ENCODE results near the gene HHAT. TPM values are rescaled to one million over a fixed set of nuclear protein-coding genes. Genes with fewer than 3 reads are reported as not detected.

Gene HHAT
- polyA plus RNA-seq, 3 donors: 1.1 to 1.6 (median 1.5) TPM

GRCh38 chr1:210645582-210646257 is 317.0 kb downstream of the HHAT start:
- no peaks in the 10 kb centered on the region for H3K79me2 ChIP-seq (ENCODE audit: insufficient read depth, low read length)
- Mint-ChIP-seq H3K27me3 (ENCODE audit: low read depth in 3 of 3) (no peaks in the 10 kb centered on the region), H3K36me3 (no peaks in the 10 kb centered on the region), H3K4me3 (no peak overlapping the region), H3K27ac (peak overlapping the region in 1 of 7 donors; percentile 30), H3K9me3 (no peaks in the 10 kb centered on the region), H3K4me1 (no peaks in the 10 kb centered on the region)
- intact Hi-C loops (cut with micrococcal nuclease): no loop called here
- no peak for DNase-seq
- no peak overlapping the region for H2AFZ ChIP-seq (ENCODE audit: insufficient read depth, low read depth, low read length, poor library complexity, severe bottlenecking)
- no peaks in the 10 kb centered on the region for H3K36me3 ChIP-seq (replicated peaks in 1 of 2; ENCODE audit: control insufficient read depth in 1 of 2, insufficient read depth in 2 of 2, low read length in 2 of 2)
- 90% methylated on average over 5 of the region's 7 CpGs for WGBS (ENCODE audit: insufficient coverage)
- no peaks in the 10 kb centered on the region for H4K20me1 ChIP-seq (ENCODE audit: insufficient read depth, low read length)
- no peak overlapping the region for H3K4me2 ChIP-seq (replicated peaks; ENCODE audit: extremely low read depth, low read length, poor library complexity, severe bottlenecking)
- TF ChIP-seq CTCF (IDR thresholded peaks at IDR 0.05): no peak
- H3K27me3 ChIP-seq (ENCODE audit: control insufficient read depth in 2 of 2, insufficient read depth in 2 of 2, low read length in 2 of 2): no peaks in the 10 kb centered on the region
- H3K9me3 ChIP-seq (replicated peaks in 1 of 2; ENCODE audit: control insufficient read depth in 1 of 2, insufficient read depth in 1 of 2, low read length in 2 of 2): no peaks in the 10 kb centered on the region
- no peak overlapping the region for H3K27ac ChIP-seq (ENCODE audit: low read depth in 1 of 2, low read length in 2 of 2)
- no peak overlapping the region for H3K9ac ChIP-seq (ENCODE audit: insufficient read depth, low read length, poor library complexity, severe bottlenecking)
- no peak overlapping the region for H3K4me3 ChIP-seq (replicated peaks in 1 of 3; ENCODE audit: low read depth in 2 of 3, low read length in 3 of 3)
- H3K4me1 ChIP-seq (ENCODE audit: control insufficient read depth in 1 of 2, insufficient read depth in 2 of 2, low read length in 2 of 2): no peaks in the 10 kb centered on the region

- H3K9me3 ChIP-seq (replicated peaks in 1 of 2; ENCODE audit: control insufficient read depth in 1 of 2, insufficient read depth in 1 of 2, low read length in 2 of 2): no peaks in the 10 kb centered on the region
- no peak overlapping the region for H3K4me3 ChIP-seq (replicated peaks in 1 of 3; ENCODE audit: low read depth in 2 of 3, low read length in 3 of 3)
- 100% methylated on average over 1 of the region's 2 CpGs for WGBS (ENCODE audit: insufficient coverage)
- Mint-ChIP-seq H3K4me3 (no peak overlapping the region), H3K27ac (no peak overlapping the region), H3K4me1 (no peaks in the 10 kb centered on the region), H3K9me3 (no peaks in the 10 kb centered on the region), H3K36me3 (no peaks in the 10 kb centered on the region), H3K27me3 (ENCODE audit: low read depth in 3 of 3) (no peaks in the 10 kb centered on the region)
- no peak overlapping the region for H3K9ac ChIP-seq (ENCODE audit: insufficient read depth, low read length, poor library complexity, severe bottlenecking)
- H3K27ac ChIP-seq (ENCODE audit: low read depth in 1 of 2, low read length in 2 of 2): no peak overlapping the region
- intact Hi-C loops (cut with micrococcal nuclease): no loop called here
- no peak for DNase-seq
- no peaks in the 10 kb centered on the region for H3K27me3 ChIP-seq (ENCODE audit: control insufficient read depth in 2 of 2, insufficient read depth in 2 of 2, low read length in 2 of 2)
- H3K4me2 ChIP-seq (replicated peaks; ENCODE audit: extremely low read depth, low read length, poor library complexity, severe bottlenecking): no peak overlapping the region
- H3K4me1 ChIP-seq (ENCODE audit: control insufficient read depth in 1 of 2, insufficient read depth in 2 of 2, low read length in 2 of 2): no peaks in the 10 kb centered on the region
- no peaks in the 10 kb centered on the region for H3K79me2 ChIP-seq (ENCODE audit: insufficient read depth, low read length)
- no peak overlapping the region for H2AFZ ChIP-seq (ENCODE audit: insufficient read depth, low read depth, low read length, poor library complexity, severe bottlenecking)
- H4K20me1 ChIP-seq (ENCODE audit: insufficient read depth, low read length): no peaks in the 10 kb centered on the region
- no peak for TF ChIP-seq CTCF (IDR thresholded peaks at IDR 0.05)
- H3K36me3 ChIP-seq (replicated peaks in 1 of 2; ENCODE audit: control insufficient read depth in 1 of 2, insufficient read depth in 2 of 2, low read length in 2 of 2): no peaks in the 10 kb centered on the region
These were observed 317.5 kb downstream of the HHAT start for GRCh38 chr1:210646258-210646616.
